ENCODE measurements around the gene NDUFS3.
"Not testable (repeated sequence)": the region's sequence is repeated elsewhere in the genome, so short reads cannot be mapped to it uniquely, and the experiment has no call there.

Gene NDUFS3

GRCh38 chr11:47578524-47579494, at the start of gene NDUFS3, which contains the start of gene KBTBD4:
Gene NDUFS3 (plus strand): TSS chr11:47579074. CDS start chr11:47579092, 18 bp downstream.
Gene KBTBD4 (minus strand): TSS chr11:47578970. CDS start chr11:47578951, 19 bp downstream.
- peak; percentile 85 for DNase-seq

GRCh38 chr11:47529951-47530350, 48.9 kb upstream of the NDUFS3 start:
- DNase-seq, result no peak

GRCh38 chr11:47530721-47531120, 48.2 kb upstream of the NDUFS3 start:
- not testable (repeated sequence) for DNase-seq

GRCh38 chr11:47531666-47532065, 47.2 kb upstream of the NDUFS3 start:
- DNase-seq, result no peak

- no peak for DNase-seq
These were observed 46.2 kb upstream of the NDUFS3 start for GRCh38 chr11:47532597-47533213.

GRCh38 chr11:47533690-47534151, 45.2 kb upstream of the NDUFS3 start:
- DNase-seq, result no peak

GRCh38 chr11:47534704-47535251, 44.1 kb upstream of the NDUFS3 start:
- DNase-seq, result no peak

- DNase-seq, result no peak
These were observed 42.0 kb upstream of the NDUFS3 start for GRCh38 chr11:47536915-47537314.

GRCh38 chr11:47538741-47539565, 39.9 kb upstream of the NDUFS3 start:
- no peak for DNase-seq

- no peak for DNase-seq
These were observed 39.2 kb upstream of the NDUFS3 start for GRCh38 chr11:47539681-47540039.

GRCh38 chr11:47541070-47541469, 37.8 kb upstream of the NDUFS3 start:
- no peak for DNase-seq

- DNase-seq, result no peak
These were observed 33.6 kb upstream of the NDUFS3 start for GRCh38 chr11:47545298-47545697.

GRCh38 chr11:47546274-47546673, 32.6 kb upstream of the NDUFS3 start:
- DNase-seq, result not testable (repeated sequence)

GRCh38 chr11:47550288-47551047, 28.4 kb upstream of the NDUFS3 start:
- DNase-seq, result no peak

GRCh38 chr11:47551086-47551485, 27.8 kb upstream of the NDUFS3 start:
- no peak for DNase-seq

- peak; percentile 35 for DNase-seq
These were observed 26.8 kb upstream of the NDUFS3 start for GRCh38 chr11:47552056-47552565.

GRCh38 chr11:47552566-47553405, 26.1 kb upstream of the NDUFS3 start, which contains the start of gene CELF1:
Gene CELF1 (minus strand): TSS chr11:47553132. CDS start chr11:47499523, 53,609 bp downstream.
- peak; percentile 91 for DNase-seq

GRCh38 chr11:47553406-47553743, 25.5 kb upstream of the NDUFS3 start:
- no peak for DNase-seq

- not testable (repeated sequence) for DNase-seq
These were observed 21.9 kb upstream of the NDUFS3 start for GRCh38 chr11:47557004-47557403.

GRCh38 chr11:47558695-47559094, 20.2 kb upstream of the NDUFS3 start:
- no peak for DNase-seq

GRCh38 chr11:47560426-47560825, 18.4 kb upstream of the NDUFS3 start:
- DNase-seq, result no peak

All from activated CD8-positive, alpha-beta memory T cell treated with anti-CD3 and anti-CD28 coated beads, Interleukin-2, amount 50 U/mL, for 4 hours (primary cell).